ENCODE data around the gene TM7SF2. TPM values are rescaled to one million over a fixed set of nuclear protein-coding genes. Genes with fewer than 3 reads are reported as not detected.

Gene TM7SF2
- total and polyA plus RNA-seq, 2 of the 13 experiments (the other 11 are each of a cell fraction or from before 2014, with no cell fraction given) = 56.0 to 66.9 TPM

- no peak for TF ChIP-seq ZBTB7B (CRISPR knock-in tag; IDR thresholded peaks at IDR 0.05)
- no peak for TF ChIP-seq ZNF441 (CRISPR knock-in tag; IDR thresholded peaks at IDR 0.05; ENCODE audit: borderline replicate concordance)
- TF ChIP-seq SETDB1 (CRISPR knock-in tag; IDR thresholded peaks at IDR 0.05; ENCODE audit: borderline replicate concordance) = no peak
- TF ChIP-seq, protein P1, sequence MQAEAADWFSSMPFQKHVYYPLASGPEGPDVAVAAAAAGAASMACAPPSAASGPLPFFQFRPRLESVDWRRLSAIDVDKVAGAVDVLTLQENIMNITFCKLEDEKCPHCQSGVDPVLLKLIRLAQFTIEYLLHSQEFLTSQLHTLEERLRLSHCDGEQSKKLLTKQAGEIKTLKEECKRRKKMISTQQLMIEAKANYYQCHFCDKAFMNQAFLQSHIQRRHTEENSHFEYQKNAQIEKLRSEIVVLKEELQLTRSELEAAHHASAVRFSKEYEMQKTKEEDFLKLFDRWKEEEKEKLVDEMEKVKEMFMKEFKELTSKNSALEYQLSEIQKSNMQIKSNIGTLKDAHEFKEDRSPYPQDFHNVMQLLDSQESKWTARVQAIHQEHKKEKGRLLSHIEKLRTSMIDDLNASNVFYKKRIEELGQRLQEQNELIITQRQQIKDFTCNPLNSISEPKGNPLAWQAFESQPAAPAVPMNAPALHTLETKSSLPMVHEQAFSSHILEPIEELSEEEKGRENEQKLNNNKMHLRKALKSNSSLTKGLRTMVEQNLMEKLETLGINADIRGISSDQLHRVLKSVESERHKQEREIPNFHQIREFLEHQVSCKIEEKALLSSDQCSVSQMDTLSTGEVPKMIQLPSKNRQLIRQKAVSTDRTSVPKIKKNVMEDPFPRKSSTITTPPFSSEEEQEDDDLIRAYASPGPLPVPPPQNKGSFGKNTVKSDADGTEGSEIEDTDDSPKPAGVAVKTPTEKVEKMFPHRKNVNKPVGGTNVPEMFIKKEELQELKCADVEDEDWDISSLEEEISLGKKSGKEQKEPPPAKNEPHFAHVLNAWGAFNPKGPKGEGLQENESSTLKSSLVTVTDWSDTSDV (CRISPR knock-in tag; IDR thresholded peaks at IDR 0.05) = 0 out of 2 replicates have a peak, but pooled peaks have one; percentile 12
- TF ChIP-seq FUBP1 (CRISPR knock-in tag; IDR thresholded peaks at IDR 0.05; ENCODE audit: borderline replicate concordance) = no peak
- TF ChIP-seq JUND (CRISPR knock-in tag; IDR thresholded peaks at IDR 0.05) = no peak
- TF ChIP-seq ZNF776 (CRISPR knock-in tag; IDR thresholded peaks at IDR 0.05) = 0 out of 2 replicates have a peak, but pooled peaks have one; percentile 34
- no peak for TF ChIP-seq FLYWCH1 (CRISPR knock-in tag; IDR thresholded peaks at IDR 0.05)
- TF ChIP-seq, protein P2, sequence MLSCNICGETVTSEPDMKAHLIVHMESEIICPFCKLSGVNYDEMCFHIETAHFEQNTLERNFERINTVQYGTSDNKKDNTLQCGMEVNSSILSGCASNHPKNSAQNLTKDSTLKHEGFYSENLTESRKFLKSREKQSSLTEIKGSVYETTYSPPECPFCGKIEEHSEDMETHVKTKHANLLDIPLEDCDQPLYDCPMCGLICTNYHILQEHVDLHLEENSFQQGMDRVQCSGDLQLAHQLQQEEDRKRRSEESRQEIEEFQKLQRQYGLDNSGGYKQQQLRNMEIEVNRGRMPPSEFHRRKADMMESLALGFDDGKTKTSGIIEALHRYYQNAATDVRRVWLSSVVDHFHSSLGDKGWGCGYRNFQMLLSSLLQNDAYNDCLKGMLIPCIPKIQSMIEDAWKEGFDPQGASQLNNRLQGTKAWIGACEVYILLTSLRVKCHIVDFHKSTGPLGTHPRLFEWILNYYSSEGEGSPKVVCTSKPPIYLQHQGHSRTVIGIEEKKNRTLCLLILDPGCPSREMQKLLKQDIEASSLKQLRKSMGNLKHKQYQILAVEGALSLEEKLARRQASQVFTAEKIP (CRISPR knock-in tag; IDR thresholded peaks at IDR 0.05; ENCODE audit: borderline replicate concordance) = no peak
- TF ChIP-seq TEAD3 (CRISPR knock-in tag; optimal IDR thresholded peaks at IDR 0.05; ENCODE audit: borderline replicate concordance) = no peak
- TF ChIP-seq ZNF773 (CRISPR knock-in tag; IDR thresholded peaks at IDR 0.05; ENCODE audit: borderline replicate concordance) = no peak
- no peak for TF ChIP-seq RAD51 (IDR thresholded peaks at IDR 0.05; ENCODE audit: borderline replicate concordance)
- no peak for TF ChIP-seq KDM5A (IDR thresholded peaks at IDR 0.05; ENCODE audit: borderline replicate concordance, low read length)
- TF ChIP-seq SUZ12 (IDR thresholded peaks at IDR 0.05; ENCODE audit: low read depth, low read length) = no peak
- no peak for TF ChIP-seq ZNF282 (IDR thresholded peaks at IDR 0.05; ENCODE audit: partially characterized antibody)
- TF ChIP-seq THYN1 (CRISPR knock-in tag; IDR thresholded peaks at IDR 0.05; ENCODE audit: borderline replicate concordance, low read depth) = no peak
- 0 out of 2 replicates have a peak, but pooled peaks have one; percentile 31 for TF ChIP-seq MXD1 (CRISPR knock-in tag; IDR thresholded peaks at IDR 0.05)
- TF ChIP-seq, protein P3, sequence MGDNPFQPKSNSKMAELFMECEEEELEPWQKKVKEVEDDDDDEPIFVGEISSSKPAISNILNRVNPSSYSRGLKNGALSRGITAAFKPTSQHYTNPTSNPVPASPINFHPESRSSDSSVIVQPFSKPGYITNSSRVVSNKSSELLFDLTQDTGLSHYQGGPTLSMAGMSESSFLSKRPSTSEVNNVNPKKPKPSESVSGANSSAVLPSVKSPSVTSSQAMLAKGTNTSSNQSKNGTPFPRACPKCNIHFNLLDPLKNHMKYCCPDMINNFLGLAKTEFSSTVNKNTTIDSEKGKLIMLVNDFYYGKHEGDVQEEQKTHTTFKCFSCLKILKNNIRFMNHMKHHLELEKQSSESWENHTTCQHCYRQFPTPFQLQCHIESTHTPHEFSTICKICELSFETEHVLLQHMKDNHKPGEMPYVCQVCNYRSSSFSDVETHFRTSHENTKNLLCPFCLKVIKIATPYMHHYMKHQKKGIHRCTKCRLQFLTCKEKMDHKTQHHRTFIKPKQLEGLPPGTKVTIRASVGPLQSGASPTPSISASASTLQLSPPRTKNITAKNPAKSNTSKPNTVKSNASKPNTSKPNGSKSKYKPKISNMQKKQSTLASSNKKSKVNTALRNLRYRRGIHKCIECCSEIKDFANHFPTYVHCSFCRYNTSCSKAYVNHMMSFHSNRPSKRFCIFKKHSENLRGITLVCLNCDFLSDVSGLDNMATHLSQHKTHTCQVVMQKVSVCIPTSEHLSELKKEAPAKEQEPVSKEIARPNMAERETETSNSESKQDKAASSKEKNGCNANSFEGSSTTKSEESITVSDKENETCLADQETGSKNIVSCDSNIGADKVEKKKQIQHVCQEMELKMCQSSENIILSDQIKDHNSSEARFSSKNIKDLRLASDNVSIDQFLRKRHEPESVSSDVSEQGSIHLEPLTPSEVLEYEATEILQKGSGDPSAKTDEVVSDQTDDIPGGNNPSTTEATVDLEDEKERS (CRISPR knock-in tag; IDR thresholded peaks at IDR 0.05) = no peak
- no peak for TF ChIP-seq TSC22D2 (CRISPR knock-in tag; IDR thresholded peaks at IDR 0.05; ENCODE audit: borderline replicate concordance)
Observed at GRCh38 chr11:65066805-65067291, 44.8 kb upstream of the TM7SF2 start (continued).

Data from HepG2 (cell line).